ENCODE measurements around the gene RNF125. TPM values are rescaled to one million over a fixed set of nuclear protein-coding genes. Genes with fewer than 3 reads are reported as not detected.

RNF125 gene
- total RNA-seq (2013) = 14.3 TPM
- 10 to 100 TPM; 17.3 to 29.2 (median 26.3) TPM for polyA plus RNA-seq
- 5.4 and 6.4 TPM in 2 replicates for polyA minus RNA-seq
- 0.84 to 28.3 (median 17.4) reads per million in 11 experiments for total RNA-seq

DNA sequence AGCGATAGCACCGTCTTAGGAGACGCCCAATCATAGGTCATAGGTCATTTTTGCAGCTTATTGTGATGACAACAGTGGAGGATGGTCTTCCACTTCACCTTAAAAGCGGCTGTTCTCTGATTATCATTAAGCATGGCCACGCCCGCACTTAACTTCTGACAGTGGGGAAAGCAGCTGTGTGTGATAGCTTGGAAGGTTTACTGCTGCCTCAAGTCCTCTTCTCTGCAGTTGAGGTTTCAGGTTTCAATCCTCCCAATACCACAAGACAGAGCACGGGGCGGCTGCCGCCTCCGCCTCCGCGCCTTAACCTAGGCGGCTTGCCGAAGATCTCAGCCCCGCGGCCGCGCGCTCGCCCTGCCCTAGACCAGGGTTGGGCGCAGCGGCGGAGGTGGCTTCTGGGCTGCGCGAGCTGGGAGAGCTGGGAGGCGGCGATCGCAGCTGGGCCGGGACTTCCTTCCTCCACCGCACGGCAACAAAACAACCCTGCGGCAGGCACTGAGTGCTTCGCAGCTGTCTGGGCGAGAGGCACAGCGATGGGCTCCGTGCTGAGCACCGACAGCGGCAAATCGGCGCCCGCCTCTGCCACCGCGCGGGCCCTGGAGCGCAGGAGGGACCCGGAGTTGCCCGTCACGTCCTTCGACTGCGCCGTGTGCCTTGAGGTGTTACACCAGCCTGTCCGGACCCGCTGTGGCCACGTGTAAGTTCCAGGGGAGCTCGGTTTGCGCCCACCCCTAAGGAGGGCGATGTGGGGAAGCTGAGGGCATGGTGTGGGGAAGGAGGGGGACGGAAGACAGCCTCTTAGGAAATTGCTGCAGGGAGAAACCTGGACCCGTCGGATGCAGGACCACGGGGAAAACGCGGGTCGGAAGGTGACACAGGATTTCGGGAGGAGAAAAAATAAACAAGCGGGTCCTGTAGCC is at the start of gene RNF125:
Gene RNF125, plus strand, starts transcription at position 495 of the 920 bp plus-strand sequence. Its CDS starts 39 bp downstream, at position 534.
- Histone ChIP-seq H3K79me2 (ENCODE audit: insufficient read depth, low read length) (peaks cover 34% of the 10 kb centered on the region), H3K27ac (ENCODE audit: low read depth in 1 of 2, low read length in 2 of 2) (peak within 1 kb of the TSS; percentile 68 to 82), H3K36me3 (replicated peaks in 1 of 2; ENCODE audit: control insufficient read depth in 1 of 2, insufficient read depth in 2 of 2, low read length in 2 of 2) (no peaks in the 10 kb centered on the region), H3K27me3 (ENCODE audit: control insufficient read depth in 2 of 2, insufficient read depth in 2 of 2, low read length in 2 of 2) (no peaks in the 10 kb centered on the region), H3K4me2 (replicated peaks; ENCODE audit: extremely low read depth, low read length, poor library complexity, severe bottlenecking) (peak within 1 kb of the TSS; percentile 79), H3K4me3 (replicated peaks in 1 of 3; ENCODE audit: low read depth in 2 of 3, low read length in 3 of 3) (peak within 1 kb of the TSS; percentile 71 to 96 (median 88)), H2AFZ (ENCODE audit: insufficient read depth, low read depth, low read length, poor library complexity, severe bottlenecking) (peak within 1 kb of the TSS; percentile 94), H3K9me3 (replicated peaks in 1 of 2; ENCODE audit: control insufficient read depth in 1 of 2, insufficient read depth in 1 of 2, low read length in 2 of 2) (no peaks in the 10 kb centered on the region), H3K9ac (ENCODE audit: insufficient read depth, low read length, poor library complexity, severe bottlenecking) (peak within 1 kb of the TSS; percentile 78), H3K4me1 (ENCODE audit: control insufficient read depth in 1 of 2, insufficient read depth in 2 of 2, low read length in 2 of 2) (peaks cover 21 to 33% of the 10 kb centered on the region in 2 donors), H4K20me1 (ENCODE audit: insufficient read depth, low read length) (peaks cover 17% of the 10 kb centered on the region)
- TF ChIP-seq, protein P1, sequence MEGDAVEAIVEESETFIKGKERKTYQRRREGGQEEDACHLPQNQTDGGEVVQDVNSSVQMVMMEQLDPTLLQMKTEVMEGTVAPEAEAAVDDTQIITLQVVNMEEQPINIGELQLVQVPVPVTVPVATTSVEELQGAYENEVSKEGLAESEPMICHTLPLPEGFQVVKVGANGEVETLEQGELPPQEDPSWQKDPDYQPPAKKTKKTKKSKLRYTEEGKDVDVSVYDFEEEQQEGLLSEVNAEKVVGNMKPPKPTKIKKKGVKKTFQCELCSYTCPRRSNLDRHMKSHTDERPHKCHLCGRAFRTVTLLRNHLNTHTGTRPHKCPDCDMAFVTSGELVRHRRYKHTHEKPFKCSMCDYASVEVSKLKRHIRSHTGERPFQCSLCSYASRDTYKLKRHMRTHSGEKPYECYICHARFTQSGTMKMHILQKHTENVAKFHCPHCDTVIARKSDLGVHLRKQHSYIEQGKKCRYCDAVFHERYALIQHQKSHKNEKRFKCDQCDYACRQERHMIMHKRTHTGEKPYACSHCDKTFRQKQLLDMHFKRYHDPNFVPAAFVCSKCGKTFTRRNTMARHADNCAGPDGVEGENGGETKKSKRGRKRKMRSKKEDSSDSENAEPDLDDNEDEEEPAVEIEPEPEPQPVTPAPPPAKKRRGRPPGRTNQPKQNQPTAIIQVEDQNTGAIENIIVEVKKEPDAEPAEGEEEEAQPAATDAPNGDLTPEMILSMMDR (IDR thresholded peaks at IDR 0.05) = no peak
- Mint-ChIP-seq H3K36me3 (peaks cover 2 to 6% of the 10 kb centered on the region in 2 donors), H3K4me3 (peak within 1 kb of the TSS; percentile 99), H3K4me1 (peaks cover 36% of the 10 kb centered on the region), H3K9me3 (peaks cover 0 to 3% (median 0%) of the 10 kb centered on the region in 7 donors), H3K27ac (peak within 1 kb of the TSS; percentile 83 to 92 (median 87)), H3K27me3 (ENCODE audit: low read depth in 3 of 3) (peaks cover 2 to 4% (median 2%) of the 10 kb centered on the region in 3 donors)
- peak; percentile 68 to 72 (median 71) for DNase-seq
- intact Hi-C loops (cut with micrococcal nuclease) = loop anchor here in 1 of 2 donors (5.0 kb wide), 1 partner anchor 34 kb away; no protein-coding TSS in a partner anchor
- WGBS (ENCODE audit: insufficient coverage) = 0% methylated on average over 58 of the region's 66 CpGs

DNA sequence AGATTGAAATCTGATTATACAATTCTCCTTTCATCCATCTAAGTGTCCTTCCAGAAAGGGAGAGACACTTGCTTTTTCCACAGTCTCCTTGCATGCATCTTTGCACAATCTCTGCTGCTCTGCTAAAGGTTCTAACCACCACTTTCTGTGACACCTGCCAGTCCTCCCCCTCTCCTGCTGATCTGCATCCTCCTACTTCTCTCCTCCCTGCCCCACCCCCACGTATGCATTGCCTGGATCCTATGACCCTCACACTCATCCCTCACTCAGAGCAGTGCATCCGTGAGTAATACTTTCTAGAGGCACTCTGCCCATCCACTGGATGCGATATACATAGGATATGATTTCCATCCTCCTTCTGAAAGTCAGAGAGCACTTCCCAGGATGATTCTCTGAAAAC is 48.0 kb upstream of the RNF125 start:
- H3K36me3 ChIP-seq (replicated peaks in 1 of 2; ENCODE audit: control insufficient read depth in 1 of 2, insufficient read depth in 2 of 2, low read length in 2 of 2) = no peaks in the 10 kb centered on the region
- no peaks in the 10 kb centered on the region for H3K27me3 ChIP-seq (ENCODE audit: control insufficient read depth in 2 of 2, insufficient read depth in 2 of 2, low read length in 2 of 2)
- H3K79me2 ChIP-seq (ENCODE audit: insufficient read depth, low read length) = no peaks in the 10 kb centered on the region
- DNase-seq = no peak
- TF ChIP-seq, protein P1 (IDR thresholded peaks at IDR 0.05) = no peak
- H3K9me3 Mint-ChIP-seq = peaks cover 29 to 65% (median 55%) of the 10 kb centered on the region in 7 donors
- H2AFZ ChIP-seq (ENCODE audit: insufficient read depth, low read depth, low read length, poor library complexity, severe bottlenecking) = no peak overlapping the region
- H3K36me3 Mint-ChIP-seq = peaks cover 0 to 2% of the 10 kb centered on the region in 2 donors
- H3K4me3 ChIP-seq (replicated peaks in 1 of 3; ENCODE audit: low read depth in 2 of 3, low read length in 3 of 3) = no peak overlapping the region
- no peaks in the 10 kb centered on the region for H3K4me1 ChIP-seq (ENCODE audit: control insufficient read depth in 1 of 2, insufficient read depth in 2 of 2, low read length in 2 of 2)
- H3K27ac ChIP-seq (ENCODE audit: low read depth in 1 of 2, low read length in 2 of 2) = no peak overlapping the region
- peaks cover 1% of the 10 kb centered on the region for H3K4me1 Mint-ChIP-seq
- WGBS (ENCODE audit: insufficient coverage) = 93% methylated on average over 3 of the region's 3 CpGs
- peaks cover 0 to 2% (median 1%) of the 10 kb centered on the region in 3 donors for H3K27me3 Mint-ChIP-seq (ENCODE audit: low read depth in 3 of 3)
- H3K9me3 ChIP-seq (replicated peaks in 1 of 2; ENCODE audit: control insufficient read depth in 1 of 2, insufficient read depth in 1 of 2, low read length in 2 of 2) = peaks cover 39 to 54% of the 10 kb centered on the region in 2 donors
- H3K4me2 ChIP-seq (replicated peaks; ENCODE audit: extremely low read depth, low read length, poor library complexity, severe bottlenecking) = no peak overlapping the region
- H3K27ac Mint-ChIP-seq = no peak overlapping the region
- intact Hi-C loops (cut with micrococcal nuclease) = no loop called here
- H3K9ac ChIP-seq (ENCODE audit: insufficient read depth, low read length, poor library complexity, severe bottlenecking) = no peak overlapping the region
- no peak overlapping the region for H3K4me3 Mint-ChIP-seq
- no peaks in the 10 kb centered on the region for H4K20me1 ChIP-seq (ENCODE audit: insufficient read depth, low read length)
